Testis (tissue), 3 donors: ENCODE measurements around the gene MARCKS. TPM values are rescaled to one million over a fixed set of nuclear protein-coding genes. Genes with fewer than 3 reads are reported as not detected.

Source experiments
- DNase-seq: peaks from one replicate; pipeline ENCODE4 v3.0.0-alpha.2; 2019
- H3K27ac ChIP-seq, 2 donors: fragments of 200-600 bp; sonication (generic); one replicate each; pipeline ENCODE4 v1.5.1; 2019
- H3K27me3 ChIP-seq: fragments of 200-600 bp; sonication (generic); one replicate; pipeline ENCODE4 v1.5.1; 2019
- H3K36me3 ChIP-seq: fragments of 200-600 bp; sonication (generic); one replicate; pipeline ENCODE4 v1.5.1; 2017; ENCODE audit warnings: low read depth; ENCODE audit errors: missing control alignments
- H3K4me1 ChIP-seq: fragments of 200-600 bp; sonication (generic); one replicate; pipeline ENCODE4 v1.5.1; 2019
- H3K4me3 ChIP-seq, 2 donors: fragments of 200-600 bp; sonication (generic); one replicate each; pipeline ENCODE4 v1.5.1; 2017 to 2019
- H3K9me3 ChIP-seq: fragments of 200-600 bp; sonication (generic); one replicate; pipeline ENCODE4 v1.5.1; 2017
- CTCF ChIP-seq, 3 experiments: fragments of 450-650 bp in 2 of 3; fragments of 200-600 bp in 1 of 3; sonication (generic) in 1 of 3; IDR thresholded peaks; one replicate each; pipeline ENCODE4 v1.5.1; 2016 to 2019; ENCODE audit warnings: antibody characterized with exemption in 3 of 3, mild to moderate bottlenecking in 2 of 3, moderate library complexity in 1 of 3
- POLR2A ChIP-seq: fragments of 450-650 bp; IDR thresholded peaks from one replicate; pipeline ENCODE4 v1.6.1; 2017; ENCODE audit warnings: antibody characterized with exemption, mild to moderate bottlenecking, moderate library complexity
- WGBS, 2 donors: methylation state at CpG; one replicate each; pipeline ENCODE4 v1.1.5; 2018; 5-methylcytosine and 5-hydroxymethylcytosine counted together
- intact Hi-C: fragments of 100-400 bp; cut with DNase I; formaldehyde crosslinking; loops from one replicate; pipeline ENCODE4 v1.15.1; 2023; ENCODE audit warnings: low total_unique reads
- polyA plus RNA-seq: library from polyadenylated mRNA; stranded (reverse); fragments of 350-450 nt; fragmentation: Illumina TruSeq; extraction: RNeasy Lipid Tissue Mini Kit (QIAGEN cat#74804); gene quantifications from one replicate; pipeline ENCODE4 v1.2.3, GENCODE V29; 2014; ENCODE audit warnings: low read depth, low replicate concordance; ENCODE audit not compliant: insufficient read depth
- total RNA-seq, 2 donors: library from RNA; depleted of rRNA; stranded (reverse); fragments of >200 nt; gene quantifications; one replicate each; pipeline ENCODE4 v1.2.3, GENCODE V29; 2016

MARCKS gene
- total and polyA plus RNA-seq, 3 donors from 2014 or later: 21.5 to 32.7 (median 26.6) TPM

DNA sequence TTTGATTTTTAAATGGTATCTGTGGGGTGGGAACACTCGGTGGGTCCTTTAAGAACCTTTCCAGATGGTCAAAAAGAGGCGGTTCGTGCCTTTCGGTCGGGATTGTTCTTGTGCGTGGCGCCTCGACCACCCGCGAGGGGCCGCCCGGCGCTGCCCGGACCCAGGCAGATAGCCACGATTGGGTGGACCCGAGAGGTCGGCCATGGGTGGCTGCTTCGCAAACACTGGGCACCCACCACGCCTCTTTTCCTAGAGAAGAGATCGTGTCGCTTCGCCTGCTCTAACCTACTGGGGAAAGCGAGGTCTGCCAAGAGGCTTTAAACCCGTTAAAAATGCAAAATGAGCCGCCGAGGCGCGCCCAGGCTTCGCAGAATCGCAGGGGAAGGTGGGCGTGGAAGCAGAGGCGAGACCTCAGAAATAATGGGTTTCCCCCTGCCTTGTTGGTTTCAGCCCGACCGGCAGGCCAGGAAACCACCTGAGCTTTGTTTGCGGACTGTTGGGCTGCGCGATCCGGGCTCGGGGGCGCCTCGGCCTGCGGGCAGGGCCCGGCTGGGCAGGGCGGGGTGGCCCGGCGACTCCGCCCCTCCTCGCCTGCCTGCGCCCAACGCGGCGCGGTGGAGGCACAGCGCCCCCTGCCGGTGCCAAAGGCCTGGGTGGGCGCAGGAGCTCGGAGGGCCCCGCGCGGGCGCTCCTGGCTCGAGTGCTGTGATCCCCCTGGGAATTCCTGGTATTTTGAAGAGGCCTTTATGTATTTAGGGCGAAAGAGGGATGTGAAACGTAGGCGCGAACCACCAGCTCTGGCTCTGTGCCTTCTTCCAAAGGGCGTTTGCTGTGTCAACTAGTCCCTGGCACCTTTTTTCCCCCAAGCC, 1.6 kb downstream of the MARCKS start:
- Histone ChIP-seq H3K27me3 (no peaks in the 10 kb centered on the region), H3K4me1 (no peaks in the 10 kb centered on the region), H3K4me3 (peak overlapping the region; percentile 70 to 75), H3K9me3 (no peaks in the 10 kb centered on the region), H3K36me3 (no peaks in the 10 kb centered on the region), H3K27ac (peak overlapping the region; percentile 91 to 99)
- 0 to 1% methylated on average over 19 to 67 of the region's 67 CpGs for WGBS, 2 donors
- no peak for TF ChIP-seq POLR2A
- TF ChIP-seq CTCF (IDR thresholded peaks at IDR 0.05): peak; percentile 96 to 99 (median 99)
- intact Hi-C loops: no loop called here
- DNase-seq: peak; percentile 88

GRCh38 chr6:113859349-113860180, 2.4 kb downstream of the MARCKS start:
- intact Hi-C loops: no loop called here
- Histone ChIP-seq H3K27me3 (no peaks in the 10 kb centered on the region), H3K4me3 (peak overlapping the region; percentile 70 to 75), H3K36me3 (no peaks in the 10 kb centered on the region), H3K4me1 (no peaks in the 10 kb centered on the region), H3K27ac (peak overlapping the region; percentile 90 to 99), H3K9me3 (no peaks in the 10 kb centered on the region)
- peak; percentile 44 for DNase-seq
- TF ChIP-seq CTCF (IDR thresholded peaks at IDR 0.05) (no peak), POLR2A (no peak)
- 3 to 9% methylated on average over 15 to 80 of the region's 90 CpGs for WGBS, 2 donors

DNA sequence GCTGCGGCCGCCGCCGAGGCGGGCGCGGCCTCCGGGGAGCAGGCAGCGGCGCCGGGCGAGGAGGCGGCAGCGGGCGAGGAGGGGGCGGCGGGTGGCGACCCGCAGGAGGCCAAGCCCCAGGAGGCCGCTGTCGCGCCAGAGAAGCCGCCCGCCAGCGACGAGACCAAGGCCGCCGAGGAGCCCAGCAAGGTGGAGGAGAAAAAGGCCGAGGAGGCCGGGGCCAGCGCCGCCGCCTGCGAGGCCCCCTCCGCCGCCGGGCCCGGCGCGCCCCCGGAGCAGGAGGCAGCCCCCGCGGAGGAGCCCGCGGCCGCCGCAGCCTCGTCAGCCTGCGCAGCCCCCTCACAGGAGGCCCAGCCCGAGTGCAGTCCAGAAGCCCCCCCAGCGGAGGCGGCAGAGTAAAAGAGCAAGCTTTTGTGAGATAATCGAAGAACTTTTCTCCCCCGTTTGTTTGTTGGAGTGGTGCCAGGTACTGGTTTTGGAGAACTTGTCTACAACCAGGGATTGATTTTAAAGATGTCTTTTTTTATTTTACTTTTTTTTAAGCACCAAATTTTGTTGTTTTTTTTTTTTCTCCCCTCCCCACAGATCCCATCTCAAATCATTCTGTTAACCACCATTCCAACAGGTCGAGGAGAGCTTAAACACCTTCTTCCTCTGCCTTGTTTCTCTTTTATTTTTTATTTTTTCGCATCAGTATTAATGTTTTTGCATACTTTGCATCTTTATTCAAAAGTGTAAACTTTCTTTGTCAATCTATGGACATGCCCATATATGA, 3.2 kb downstream of the MARCKS start:
- no peak for TF ChIP-seq POLR2A
- TF ChIP-seq CTCF (IDR thresholded peaks at IDR 0.05): no peak
- H3K27me3 ChIP-seq: no peaks in the 10 kb centered on the region
- H3K36me3 ChIP-seq: no peaks in the 10 kb centered on the region
- intact Hi-C loops: no loop called here
- H3K9me3 ChIP-seq: no peaks in the 10 kb centered on the region
- peak; percentile 89 for DNase-seq
- H3K27ac ChIP-seq: peak overlapping the region; percentile 90 to 99
- no peaks in the 10 kb centered on the region for H3K4me1 ChIP-seq
- WGBS, 2 donors: 2 to 27% methylated on average over 37 to 56 of the region's 56 CpGs
- H3K4me3 ChIP-seq: peak overlapping the region; percentile 70 to 75

GRCh38 chr6:113862112-113862511, 5.0 kb downstream of the MARCKS start:
- intact Hi-C loops: no loop called here
- Histone ChIP-seq H3K4me1 (no peaks in the 10 kb centered on the region), H3K27ac (no peak overlapping the region)

More at GRCh38 chr6:113862112-113862511, 5.0 kb downstream of the MARCKS start:
- no peak for DNase-seq
- TF ChIP-seq CTCF (IDR thresholded peaks at IDR 0.05) (no peak), POLR2A (no peak)
- no peak overlapping the region for H3K4me3 ChIP-seq
- H3K27me3 ChIP-seq: no peaks in the 10 kb centered on the region
- H3K36me3 ChIP-seq: no peaks in the 10 kb centered on the region
- H3K9me3 ChIP-seq: no peaks in the 10 kb centered on the region
